Dermis blood vessel endothelial cell (primary cell): ENCODE data around the gene ATF5. TPM values are rescaled to one million over a fixed set of nuclear protein-coding genes. Genes with fewer than 3 reads are reported as not detected.

Source experiments
- DNase-seq: peaks from one replicate; pipeline ENCODE4 v3.0.0; 2010
- total RNA-seq: library from RNA; depleted of rRNA; stranded (reverse); fragments of >200 nt; gene quantifications from 2 replicates; pipeline ENCODE4 v1.2.3, GENCODE V29; 2014

The ATF5 gene, protein sequence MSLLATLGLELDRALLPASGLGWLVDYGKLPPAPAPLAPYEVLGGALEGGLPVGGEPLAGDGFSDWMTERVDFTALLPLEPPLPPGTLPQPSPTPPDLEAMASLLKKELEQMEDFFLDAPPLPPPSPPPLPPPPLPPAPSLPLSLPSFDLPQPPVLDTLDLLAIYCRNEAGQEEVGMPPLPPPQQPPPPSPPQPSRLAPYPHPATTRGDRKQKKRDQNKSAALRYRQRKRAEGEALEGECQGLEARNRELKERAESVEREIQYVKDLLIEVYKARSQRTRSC
- 3.2 and 3.5 TPM in 2 replicates for total RNA-seq

DNA sequence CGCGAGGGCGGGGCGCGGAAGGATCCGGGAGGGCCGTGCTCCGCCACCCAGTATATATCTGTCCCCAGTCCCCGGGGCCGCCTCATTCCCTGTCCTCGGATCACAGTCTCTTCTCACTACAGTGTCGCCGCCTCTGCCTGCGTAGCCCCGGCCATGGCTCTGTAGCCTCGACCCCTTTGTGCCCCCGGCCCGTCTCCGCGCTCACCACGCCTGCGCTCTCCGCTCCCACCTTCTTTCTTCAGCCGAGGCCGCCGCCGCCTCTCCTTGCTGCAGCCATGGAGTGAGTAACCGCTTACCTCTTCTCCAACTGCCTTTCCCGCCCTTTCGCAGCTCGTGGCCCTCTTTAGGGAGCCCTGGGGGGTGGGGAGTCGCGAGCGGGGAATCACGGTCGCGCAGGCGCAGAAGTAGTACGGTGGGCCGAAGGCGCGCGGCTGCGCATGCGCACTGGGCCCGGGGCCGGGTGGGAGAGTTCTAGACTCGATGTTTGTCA is at the start of gene ATF5, which contains the start of gene NUP62:
ATF5 (plus strand) TSS at position 85 of the 490 bp plus-strand sequence. CDS start 1,646 bp downstream, outside the sequence.
NUP62 (minus strand) TSS at position 384 of the 490 bp plus-strand sequence. CDS start 19,697 bp downstream, outside the sequence.
- peak; percentile 82 for DNase-seq

DNA sequence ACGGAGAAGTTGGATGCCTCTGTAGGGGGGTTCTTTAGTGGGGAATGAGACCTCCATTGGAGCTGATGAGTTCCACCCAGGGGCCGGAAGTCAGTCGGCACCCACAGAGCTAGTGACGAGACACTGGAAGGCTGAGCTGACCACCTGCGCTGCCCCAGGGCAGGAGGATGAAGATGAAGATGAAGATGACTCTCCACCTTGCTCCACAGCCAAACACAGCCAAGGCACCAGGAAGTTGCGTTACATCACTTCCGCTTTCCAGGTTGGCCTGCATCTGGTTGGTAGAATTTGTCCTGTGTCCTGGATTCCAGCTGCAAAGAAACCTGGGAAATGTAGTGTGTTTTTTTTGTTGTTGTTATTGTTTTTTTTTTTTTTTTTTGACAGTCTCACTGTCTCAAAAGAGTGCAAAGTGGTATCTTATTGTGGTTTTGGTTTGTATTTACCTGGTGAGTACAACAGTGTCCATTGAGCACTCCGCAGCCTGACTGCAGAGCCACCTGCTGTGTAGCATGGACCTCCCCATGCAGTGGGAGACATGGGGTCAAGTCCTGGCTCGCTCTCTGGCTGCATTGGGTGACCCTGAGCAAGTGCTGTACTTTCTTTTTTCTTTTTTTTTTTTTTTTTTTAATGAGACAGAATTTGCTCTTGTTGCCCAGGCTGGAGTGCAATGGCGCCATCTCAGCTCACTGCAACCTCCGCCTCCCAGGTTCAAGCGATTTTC is 49.6 kb upstream of the ATF5 start:
- peak; percentile 46 for DNase-seq

DNA sequence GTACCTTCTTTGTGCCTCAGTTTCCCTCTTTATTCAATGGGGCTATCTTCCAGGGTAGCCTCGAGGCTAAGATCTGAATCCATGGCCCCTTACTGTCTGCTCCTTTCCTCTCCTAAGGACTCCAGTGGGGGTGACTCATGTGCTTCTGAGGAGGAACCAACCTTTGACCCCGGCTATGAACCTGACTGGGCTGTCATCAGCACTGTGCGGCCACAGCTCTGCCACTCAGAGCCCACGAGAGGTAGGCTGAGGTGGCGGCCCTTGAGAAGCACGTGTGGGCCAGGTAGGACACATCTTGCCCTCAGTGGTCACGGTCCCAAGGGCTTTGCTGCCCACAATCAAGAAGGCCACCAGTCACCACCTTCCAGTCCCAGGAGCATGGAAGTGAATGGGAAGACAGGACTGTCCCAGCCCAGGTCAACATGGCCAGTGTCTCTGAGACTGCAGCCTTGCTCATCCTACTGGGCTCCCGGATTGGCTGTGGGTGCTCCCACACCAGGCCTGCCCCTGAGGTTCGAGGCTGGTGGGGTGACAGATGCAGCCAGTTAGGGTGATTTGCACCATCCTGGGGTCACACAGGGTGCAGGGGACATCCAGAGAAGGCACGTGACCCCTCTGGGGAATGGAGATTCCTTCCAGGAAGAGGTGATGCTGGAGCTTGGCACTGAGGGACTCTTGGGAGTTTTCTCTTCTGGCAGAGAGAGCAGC is 48.7 kb upstream of the ATF5 start:
- DNase-seq = no peak

DNA sequence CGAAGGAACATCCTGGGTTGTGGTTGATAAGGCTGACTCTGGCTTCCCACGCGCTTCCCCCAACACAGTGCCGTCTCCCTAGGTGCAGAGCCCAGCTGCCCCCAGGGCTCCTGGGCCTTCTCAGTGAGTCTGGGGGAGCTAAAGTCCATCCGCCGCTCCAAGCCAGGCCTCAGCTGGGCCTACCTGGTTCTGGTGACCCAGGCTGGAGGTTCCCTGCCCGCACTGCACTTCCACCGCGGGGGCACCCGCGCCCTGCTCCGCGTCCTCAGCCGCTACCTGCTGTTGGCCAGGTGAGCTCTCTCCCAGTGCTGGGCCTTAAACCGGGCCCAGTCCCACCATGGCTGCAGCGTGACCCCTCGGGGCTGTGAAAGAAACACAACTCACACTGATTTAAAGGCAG is 47.8 kb upstream of the ATF5 start:
- DNase-seq = no peak

DNA sequence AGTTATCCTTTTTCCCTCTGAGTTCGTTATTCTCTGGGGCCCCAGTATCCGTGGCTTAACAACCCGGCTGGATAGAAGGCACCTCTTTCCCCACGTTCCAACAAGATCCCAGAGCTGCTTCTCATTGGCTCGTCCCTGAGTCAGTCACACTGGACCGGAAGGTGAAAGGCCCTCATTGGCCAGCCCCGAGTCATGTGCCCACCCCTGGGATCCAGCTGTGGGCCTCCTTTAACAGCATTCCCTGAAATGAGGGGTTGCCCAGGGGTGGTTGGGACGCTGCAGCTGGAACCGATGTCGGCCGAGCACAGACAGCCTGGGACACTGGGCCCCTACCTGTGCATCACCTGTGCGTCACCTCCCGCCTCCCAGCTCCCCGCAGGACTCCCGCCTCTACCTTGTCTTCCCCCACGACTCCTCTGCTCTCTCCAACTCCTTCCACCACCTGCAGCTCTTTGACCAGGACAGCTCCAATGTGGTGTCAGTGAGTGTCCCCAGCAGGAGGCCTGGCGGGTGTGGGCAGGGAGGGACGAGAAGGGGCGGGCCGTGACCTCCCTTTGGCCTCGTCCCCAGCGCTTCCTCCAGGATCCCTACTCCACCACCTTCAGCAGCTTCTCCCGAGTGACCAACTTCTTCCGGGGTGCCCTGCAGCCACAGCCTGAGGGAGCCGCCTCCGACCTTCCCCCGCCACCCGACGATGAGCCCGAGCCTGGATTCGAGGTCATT is 47.2 kb upstream of the ATF5 start:
- DNase-seq = peak; percentile 31

DNA sequence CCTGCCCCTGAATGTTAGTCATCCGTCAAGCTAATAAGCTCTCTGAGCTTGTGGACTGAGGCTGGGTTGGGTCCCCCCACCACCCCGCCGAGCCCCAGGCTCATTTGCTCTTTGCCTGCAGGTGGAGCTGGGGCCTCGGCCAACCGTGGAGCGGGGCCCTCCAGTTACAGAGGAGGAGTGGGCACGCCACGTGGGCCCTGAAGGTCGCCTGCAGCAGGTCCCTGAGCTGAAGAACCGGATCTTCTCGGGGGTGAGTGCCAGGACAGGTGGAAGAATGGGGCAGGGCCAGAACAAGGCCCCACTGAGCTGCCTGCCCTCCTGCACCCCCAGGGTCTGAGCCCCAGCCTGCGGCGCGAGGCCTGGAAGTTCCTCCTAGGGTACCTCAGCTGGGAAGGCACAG is 46.4 kb upstream of the ATF5 start:
- no peak for DNase-seq

DNA sequence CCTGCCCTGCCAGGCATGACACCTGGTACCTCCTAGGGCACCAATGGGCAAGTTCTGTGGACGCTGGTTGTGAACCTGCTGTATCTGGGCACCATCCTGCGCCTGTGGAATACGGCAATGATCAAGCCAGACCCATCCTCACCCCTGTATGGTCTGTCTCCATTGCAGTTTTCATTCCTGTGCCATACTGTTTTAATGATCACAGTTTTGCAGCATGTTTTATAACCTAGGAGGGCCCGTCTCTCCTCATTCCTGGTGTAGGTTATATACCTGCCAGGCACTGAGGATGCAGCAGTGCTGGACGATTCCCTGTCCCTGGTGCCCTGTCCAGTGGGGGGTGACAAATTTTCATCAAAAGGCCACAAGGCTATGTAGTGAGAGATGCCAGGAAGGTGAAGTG is 45.9 kb upstream of the ATF5 start:
- DNase-seq = no peak

DNA sequence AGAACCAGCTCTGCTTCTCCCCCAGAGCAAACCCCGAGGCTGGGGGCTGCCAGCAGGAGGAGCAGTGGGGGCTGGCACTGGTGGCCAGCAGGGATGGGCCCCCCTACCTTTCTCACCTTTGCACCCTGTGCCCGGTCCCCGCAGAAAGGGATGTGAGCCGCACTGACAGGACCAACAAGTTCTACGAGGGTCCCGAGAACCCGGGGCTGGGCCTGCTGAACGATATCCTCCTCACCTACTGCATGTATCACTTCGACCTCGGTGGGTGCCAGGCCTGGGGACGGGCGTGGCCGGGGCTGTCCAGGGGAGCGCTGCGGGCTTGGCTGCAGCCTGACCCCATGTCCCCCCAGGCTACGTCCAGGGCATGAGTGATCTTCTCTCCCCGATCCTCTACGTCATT is 44.9 kb upstream of the ATF5 start:
- no peak for DNase-seq

DNA sequence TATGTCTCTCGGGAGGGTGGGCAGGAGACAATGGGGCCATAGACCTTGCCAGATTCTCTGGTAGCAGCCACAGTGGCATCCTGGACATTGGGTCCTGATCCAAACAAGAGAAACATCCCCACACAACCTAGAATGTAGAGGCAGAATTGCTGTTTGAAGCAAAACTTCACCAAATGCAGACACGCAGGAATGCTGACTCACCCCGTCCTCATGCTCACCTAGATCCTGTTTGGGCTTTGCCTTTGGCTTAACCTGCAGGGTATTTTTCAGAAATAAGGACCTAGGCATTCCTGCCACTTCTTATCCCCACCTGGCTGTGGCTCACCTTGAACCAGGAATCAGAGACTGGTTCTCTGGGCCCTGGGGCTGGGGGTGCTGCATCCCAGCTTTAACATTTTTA is 44.2 kb upstream of the ATF5 start:
- no peak for DNase-seq

DNA sequence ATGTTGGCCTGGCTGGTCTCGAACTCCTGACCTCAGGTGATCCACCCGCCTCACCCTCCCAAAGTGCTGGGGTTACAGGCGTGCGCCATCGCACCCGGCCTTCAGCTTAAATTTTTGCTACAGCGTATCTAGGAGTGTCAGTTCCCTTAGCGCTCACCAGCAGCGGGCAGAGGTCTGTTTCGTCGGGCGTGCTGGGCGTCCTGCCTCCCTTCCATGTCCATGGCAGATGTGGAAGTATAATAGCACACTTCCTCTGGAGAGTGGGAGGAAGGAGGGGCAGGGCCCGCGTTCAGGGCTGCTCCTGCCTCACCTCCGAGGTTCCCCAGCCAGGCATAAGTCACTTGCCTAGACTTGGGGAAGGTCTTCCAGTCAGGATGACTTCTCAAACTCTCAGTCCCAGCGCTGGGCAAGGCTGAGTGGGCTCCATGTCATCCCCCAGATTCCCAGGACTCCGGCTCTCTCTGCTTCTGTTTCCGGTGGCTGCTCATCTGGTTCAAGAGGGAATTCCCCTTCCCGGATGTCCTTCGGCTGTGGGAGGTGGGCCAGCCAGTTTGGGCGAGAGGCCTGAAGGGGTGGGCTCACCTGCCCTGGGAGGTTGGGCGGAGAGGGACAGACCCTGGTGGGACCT is 41.9 kb upstream of the ATF5 start:
- peak; percentile 25 for DNase-seq

DNA sequence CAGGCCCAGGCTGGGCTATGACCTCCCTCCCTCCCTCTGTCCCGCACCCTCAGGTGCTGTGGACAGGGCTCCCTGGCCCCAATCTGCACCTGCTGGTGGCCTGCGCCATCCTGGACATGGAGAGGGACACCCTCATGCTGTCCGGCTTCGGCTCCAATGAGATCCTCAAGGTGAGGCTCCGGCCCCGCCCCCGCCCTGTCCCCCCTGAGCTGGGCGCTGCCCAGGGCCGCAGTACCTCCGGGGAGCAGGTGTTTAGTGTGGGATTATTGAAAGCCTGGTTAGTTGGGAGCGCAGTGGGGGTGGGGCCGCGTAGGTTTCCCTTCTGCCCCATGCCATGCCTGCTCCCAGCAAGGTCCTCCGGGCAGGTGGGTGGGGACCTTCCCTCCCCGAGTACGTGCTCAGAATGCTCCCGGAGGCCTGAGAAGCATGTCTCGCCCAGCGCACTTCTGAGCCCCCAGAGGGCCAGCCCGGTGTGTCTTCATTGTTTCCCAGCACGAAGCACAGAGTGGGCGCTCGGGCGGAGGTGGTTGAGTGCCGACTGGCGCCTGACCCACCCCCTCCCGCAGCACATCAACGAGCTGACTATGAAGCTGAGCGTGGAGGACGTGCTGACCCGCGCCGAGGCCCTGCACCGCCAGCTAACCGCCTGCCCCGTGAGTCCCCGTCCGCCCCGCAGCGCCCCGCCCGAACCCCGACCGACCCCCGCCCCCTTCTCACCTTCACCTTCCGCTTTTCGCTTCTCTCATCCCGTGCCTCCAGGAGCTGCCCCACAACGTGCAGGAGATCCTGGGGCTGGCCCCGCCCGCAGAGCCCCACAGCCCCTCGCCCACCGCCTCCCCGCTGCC is 41.1 kb upstream of the ATF5 start:
- DNase-seq = no peak

DNA sequence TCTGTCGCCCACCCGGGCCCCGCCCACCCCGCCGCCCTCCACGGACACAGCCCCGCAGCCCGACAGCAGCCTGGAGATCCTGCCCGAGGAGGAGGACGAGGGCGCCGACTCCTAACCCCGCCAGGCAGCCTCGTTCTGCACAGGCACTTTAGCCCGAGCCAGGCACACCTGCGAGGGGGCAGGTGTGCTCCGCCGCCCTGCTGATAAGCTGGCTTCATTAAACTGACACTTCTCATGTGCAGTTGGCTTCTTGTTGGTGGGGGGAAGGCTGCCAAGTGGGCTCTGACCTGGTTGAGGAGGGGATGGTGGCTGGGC is 40.5 kb upstream of the ATF5 start:
- DNase-seq = no peak

DNA sequence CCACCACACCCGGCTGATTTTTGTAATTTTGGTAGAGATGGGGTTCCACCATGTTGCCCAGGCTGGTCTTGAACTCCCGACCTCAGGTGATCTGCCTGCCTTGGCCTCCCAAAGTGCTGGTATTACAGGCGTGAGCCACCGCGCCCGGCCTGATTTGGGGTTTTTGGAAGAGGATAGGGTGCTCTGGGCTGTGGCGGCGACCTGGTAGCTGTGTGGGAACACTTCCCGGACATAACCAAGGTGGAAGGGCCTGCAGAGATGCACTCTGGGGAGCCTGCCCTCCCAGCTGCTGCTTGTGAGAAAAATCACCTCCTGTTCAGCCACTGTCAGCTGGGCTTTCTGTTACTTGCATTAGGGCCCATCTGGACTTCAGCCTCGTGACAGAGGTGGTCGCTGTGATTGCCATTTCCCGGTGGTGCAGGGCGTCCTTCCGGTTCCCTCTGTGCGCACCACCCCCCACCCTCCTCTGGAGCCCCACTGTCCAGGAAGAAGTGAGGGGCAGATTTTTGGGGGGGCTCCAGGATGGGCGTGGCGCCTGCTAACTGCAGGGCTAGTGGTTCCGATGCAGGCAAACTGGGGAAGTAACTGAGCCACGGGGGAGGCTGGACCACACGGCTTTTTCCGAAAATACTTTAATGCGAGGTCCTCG is 39.8 kb upstream of the ATF5 start:
- no peak for DNase-seq

DNA sequence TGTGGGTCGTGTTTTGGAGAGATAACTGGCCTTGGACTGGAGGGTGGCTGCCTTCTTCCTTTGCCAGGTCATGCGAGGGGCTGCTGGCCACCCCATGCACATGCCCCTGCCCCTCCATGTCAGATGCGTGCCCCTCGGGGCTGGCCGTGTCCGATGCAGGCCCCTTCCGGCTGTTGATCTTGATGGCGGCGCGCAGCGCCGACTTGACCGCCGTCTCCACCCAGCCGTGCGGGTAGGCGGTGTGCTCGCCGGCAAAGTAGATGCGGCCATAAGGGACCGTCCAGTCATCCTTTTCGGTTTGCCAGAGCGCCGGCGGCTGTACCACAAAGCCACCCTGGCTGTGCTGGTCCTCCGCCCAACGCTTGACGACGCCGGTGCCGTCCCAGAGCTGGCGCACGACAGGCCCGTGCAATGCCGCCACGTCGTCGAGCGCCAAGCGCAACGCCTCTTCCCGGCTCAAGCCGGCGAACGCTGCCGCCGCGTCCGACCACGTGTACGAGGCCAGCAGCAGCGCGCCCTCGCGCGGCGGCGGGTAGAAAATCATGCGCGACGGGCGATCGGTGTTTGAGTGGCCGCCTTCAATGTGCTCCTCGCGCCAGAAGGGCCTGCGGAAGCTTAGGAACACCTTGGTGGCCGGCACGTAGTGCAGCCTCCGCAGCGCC is 39.2 kb upstream of the ATF5 start:
- DNase-seq = peak; percentile 90

DNA sequence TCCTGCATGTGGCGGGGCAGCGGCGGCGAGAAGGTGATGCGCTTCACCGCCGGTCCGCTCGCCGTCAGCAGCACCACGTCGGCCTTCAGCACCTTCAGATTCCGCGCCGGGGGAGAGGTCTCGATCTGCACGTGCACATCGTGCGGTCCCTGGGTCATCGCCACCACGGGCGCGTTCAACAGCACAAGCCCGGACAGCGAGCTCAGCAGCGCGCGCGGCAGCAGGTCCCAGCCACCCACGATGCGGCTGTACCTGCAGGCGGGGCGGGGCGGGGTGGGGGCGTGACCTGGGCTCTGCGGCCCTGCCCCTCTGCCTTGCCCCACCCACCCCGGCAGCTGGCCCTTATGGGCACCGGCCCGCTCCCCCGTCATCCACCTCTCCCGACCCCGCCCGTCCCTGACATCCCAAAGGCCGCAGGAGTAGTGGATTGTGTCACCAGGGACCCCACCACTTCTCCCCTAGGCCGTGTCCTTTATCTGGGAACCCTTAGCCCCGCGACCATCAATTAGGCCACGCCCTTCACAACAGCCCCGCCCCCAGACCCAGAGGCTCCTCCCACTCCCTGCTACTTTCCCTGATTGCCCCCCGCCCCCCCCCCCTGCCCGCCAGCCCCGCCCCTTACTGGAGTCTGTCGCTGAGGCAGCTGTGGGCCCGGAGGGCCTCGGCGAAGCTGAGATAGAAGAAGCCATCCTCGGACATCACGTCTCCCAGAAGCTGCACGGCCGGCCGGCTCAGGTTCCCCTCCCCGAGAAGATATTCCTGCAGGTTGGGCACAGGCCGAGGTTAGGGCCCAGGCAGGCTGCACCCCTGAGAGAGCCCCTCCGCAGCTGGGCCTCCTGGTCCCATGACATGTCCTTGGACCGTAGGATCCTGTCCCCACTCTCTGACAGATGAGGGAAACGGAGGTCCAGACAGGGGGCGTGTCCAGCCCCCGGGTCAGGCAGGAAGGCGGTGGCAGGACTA is 38.4 kb upstream of the ATF5 start:
- no peak for DNase-seq

DNA sequence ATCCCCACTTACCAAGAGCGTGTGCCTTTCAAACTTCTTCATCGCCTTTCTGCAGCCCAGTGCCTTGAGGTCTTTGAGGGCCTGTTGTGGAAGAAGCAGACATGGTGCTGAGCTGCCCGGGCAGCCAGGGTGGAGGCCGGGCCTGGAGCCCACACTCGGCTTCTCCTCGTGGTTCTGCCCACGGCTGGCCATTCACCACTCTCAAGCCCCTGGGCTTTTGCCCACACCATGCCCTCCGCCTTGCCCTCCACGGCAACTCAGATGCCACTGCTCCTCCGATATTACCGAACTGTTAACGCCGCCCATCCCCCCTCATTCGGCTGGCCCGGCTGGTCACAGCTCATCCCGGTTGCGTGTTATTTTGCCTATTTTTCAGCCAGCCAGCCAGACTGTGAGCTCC is 37.6 kb upstream of the ATF5 start:
- DNase-seq = no peak

DNA sequence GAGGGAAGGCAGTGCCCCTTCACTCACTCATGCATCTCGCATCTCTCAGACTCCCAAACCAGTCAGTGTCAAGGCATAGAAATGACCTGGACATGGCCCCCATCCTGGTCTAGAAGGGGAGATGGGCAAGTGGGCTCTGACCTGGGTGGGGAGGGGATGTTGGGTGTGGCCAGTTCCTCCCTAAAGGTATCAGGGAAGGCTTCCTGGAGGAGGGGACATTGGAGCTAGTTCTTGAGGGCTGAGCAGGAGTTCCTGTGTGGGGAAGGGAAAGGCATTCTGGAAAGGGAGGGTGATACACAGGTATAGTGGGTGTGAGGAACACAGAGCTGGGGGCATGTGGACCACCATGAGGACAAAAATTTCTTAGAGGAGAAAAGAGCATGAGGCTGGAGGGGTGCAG is 36.3 kb upstream of the ATF5 start:
- no peak for DNase-seq

DNA sequence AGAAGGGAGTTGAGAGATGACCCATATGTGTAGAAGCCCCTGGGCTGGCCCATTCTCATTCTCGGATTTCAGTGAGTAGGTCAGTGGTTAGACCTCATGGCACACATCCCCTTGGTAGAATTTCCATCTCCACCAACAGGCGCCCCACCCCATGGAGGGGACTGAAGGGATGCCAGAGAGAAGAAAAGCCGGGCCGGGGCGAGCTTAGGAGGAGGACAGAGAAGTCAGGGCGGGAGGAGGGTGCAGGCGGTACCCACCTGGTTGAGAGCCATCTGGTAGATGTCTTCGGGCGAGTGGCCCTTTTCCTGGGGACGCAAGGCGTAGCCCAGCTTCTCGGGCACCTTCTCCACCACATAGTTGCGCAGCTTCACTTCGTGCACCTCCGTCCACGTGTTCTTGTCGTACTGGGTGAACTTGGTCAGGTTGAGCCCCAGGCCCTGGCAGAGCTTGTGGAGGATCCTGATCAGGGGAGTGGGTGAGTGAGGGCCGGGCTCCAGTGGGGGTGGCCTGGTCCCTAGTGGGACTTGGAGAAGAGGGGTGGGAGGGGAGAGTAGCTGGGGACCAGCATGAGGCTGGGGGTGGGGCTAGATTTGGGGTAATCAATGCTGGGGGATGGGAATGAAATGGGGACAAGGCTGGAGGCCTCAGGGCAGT is 34.9 kb upstream of the ATF5 start:
- DNase-seq = no peak
